ENCODE data around the gene FNDC5.

Gene FNDC5

GRCh38 chr1:32897082-32898049 lies 26.7 kb upstream of the FNDC5 start:
- FAIRE-seq (no peak), DNase-seq (ENCODE audit: low spot score) (no peak)

DNA sequence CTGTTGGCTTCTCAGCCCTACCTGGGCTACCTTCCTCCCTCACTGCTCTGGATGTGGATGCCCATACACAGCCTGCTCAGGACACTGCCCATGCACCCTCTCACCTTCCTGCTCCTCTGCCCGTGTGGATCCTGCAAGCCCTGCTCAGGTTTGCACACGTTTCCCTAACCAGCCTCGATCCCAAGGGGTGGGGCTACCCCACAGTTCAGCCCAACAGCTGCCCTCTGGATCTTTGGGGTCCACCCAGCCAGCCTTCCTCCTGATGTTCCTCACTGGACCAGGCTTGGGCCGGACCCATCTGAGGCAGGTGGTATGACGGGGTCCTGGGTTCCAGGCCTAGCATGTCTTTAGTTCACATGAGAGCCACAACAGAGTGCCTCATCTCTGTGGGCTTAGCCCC lies 25.7 kb upstream of the FNDC5 start:
- DNase-seq (ENCODE audit: low spot score) (no peak), FAIRE-seq (peak; percentile 20)

DNA sequence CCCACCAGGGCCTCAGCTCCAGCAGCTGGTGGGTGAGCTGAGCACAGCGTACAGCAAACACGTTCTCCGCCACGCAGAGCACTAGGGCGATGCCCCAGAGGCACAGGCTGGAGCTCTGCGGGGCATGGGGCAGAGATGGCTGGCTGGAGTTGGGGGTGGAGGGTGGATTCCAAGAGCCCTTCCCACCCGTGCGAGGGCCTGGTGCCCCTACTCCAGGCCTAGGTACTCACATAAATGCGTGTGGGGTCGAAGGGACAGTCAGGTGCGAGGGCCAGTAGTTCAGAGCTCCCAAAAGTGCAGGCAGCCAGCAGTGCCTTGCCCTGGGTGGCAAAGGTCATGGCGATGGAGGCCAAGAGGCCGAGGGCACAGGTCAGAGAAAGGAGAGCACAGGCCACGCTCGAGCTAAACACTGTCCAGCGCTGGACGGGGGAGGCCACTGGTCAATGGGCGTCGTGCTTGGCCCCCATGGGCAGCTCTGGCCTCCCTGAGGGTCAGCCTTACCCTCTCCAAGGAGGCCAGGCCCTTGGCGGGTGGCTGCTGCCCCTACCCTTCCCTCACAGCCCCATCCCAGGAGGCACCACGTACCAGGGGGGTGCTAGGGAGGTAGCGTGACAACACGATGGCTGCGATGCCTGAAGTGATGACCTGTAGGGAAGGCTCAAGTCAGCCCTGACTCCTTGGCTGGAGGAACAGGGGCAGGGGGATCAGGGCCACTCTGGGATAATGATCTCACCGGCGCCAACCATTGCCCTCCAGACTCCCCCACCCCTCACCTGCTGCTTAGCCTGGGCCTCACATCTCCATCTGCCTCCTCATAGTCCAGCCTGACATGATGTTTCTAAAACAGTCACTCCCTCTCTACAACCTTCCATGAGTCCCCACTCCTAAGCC lies 24.9 kb upstream of the FNDC5 start:
- FAIRE-seq (no peak), DNase-seq (ENCODE audit: low spot score) (no peak)

GRCh38 chr1:32894681-32895080 lies 24.0 kb upstream of the FNDC5 start:
- FAIRE-seq: no peak
- DNase-seq (ENCODE audit: low spot score): no peak

DNA sequence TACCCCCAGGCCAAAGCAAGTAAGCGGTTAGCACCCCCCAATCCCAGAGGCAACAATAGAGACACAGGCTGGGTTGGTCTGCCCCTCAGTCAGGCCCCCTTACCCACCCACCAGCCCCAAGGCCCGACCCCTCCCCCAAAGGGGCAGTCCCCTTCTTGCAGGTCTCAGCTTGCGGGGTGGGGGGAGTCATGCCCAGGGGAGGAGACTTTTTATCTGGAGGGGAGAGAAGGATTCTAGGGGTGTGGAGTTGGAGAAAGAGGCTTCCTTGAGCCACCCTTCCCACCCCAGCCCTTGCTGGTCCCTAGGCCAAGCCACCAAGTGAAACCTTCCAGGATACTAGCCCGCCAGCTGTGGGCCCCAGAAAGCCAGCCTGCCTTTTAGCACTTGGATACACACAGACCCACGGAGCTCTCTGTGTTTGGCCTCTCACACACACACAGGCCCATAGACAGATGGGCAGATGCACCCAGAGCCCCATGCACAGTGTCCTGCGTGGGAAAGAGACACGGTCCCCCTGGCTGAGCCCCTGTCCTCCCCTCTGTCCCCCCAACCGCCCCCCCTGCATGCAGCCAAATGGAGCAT lies 23.4 kb upstream of the FNDC5 start:
- DNase-seq (ENCODE audit: low spot score) (no peak), FAIRE-seq (no peak)

DNA sequence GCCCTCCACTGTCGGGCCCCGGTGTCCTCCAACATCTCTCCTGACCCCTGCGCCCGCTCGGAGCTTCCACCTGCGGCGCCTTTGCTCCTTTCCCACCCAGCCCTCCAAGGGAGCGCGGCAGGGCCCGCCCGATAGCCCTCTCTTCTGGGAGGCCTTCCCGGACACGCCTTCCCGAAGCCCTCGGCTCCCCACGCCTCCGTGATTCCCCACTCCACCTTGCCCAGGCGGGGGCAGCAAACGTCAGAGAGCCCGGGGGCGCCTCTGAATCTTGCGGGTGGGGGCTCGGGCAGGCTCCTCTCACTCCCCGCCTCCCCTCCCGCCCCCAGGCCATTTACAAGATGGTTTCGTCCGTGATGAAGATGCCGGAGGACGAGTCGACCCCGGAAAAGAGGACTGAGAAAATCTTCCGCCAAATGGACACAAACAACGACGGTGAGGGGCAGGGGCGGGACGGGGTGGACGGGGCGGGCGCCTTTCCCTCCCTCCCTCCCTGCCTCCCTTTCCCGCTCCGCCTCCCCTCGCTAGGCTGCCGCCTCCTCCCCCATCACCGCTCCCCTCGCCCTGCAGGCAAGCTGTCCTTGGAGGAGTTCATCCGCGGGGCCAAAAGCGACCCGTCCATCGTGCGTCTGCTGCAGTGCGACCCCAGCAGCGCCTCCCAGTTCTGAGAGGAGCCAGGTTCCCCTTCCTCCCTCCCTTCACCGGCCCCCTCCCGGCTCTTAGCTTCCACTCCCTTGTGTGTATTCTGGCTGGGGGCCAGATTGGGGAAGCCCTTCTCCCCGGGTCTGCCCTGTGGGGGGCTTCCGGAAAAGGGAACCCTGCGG lies 22.7 kb upstream of the FNDC5 start:
- DNase-seq (ENCODE audit: low spot score) (no peak), FAIRE-seq (no peak)

DNA sequence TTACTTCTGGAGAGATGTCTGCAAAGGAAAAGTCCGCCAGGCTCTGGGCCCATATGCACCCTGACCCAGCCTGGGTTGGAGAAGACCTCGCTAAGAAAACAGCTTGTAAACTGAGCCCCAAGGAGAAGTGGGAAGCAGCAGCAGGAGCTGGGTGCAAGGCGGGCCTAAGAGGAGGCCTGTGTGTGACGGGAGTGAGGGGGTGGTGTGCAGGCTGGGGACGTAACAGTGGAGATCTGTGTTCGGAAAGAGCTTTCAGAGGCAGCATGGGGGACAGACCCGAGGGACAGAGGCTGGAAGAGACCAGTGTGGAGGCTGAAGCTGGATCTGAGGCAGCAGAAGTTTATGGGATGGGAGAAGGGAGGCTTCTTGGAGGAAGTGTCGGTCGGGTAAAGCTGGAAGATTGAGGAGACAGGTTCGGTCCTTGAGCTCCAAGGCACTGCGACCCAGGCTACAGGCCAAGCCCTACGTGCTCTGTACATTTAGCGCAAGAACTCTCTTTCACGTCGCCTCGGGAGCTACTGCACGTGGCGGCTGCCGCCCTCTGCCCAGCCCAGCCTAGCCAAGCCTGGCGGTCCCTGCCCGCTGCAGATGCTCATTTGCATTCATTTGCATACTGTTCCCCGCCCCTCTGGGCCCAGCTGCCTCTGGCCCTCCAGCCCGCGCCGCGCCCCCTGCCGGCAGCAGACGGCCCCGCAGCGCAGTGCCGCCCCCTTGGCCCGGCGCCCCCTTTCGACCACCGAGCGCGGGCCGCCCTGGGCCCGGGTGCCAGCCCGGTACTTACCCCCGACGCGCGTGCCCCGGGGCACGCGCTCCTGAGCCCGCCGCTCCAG lies 21.9 kb upstream of the FNDC5 start:
- FAIRE-seq (no peak), DNase-seq (ENCODE audit: low spot score) (no peak)

DNA sequence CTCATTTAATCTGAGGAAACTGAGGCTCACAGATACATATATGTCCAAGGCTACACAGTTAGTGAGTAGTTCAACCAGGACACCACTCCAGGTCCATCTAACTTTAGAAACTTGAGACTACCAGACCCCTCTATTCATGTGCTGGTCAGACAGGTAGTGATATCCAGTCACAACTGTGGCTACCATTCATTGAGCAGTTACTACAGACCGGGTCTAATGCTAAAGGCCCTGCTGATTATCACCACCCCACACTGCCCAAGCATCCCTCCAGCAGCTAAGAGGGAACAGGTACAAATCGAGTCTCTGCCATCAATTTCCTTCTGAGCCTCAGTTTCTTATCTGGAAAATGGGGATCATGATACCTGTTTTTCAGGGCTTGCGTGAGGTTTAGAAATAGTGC lies 20.9 kb upstream of the FNDC5 start:
- FAIRE-seq (no peak), DNase-seq (ENCODE audit: low spot score) (no peak)

- no peak for FAIRE-seq
Observed at GRCh38 chr1:32891241-32891570, 20.5 kb upstream of the FNDC5 start.

DNA sequence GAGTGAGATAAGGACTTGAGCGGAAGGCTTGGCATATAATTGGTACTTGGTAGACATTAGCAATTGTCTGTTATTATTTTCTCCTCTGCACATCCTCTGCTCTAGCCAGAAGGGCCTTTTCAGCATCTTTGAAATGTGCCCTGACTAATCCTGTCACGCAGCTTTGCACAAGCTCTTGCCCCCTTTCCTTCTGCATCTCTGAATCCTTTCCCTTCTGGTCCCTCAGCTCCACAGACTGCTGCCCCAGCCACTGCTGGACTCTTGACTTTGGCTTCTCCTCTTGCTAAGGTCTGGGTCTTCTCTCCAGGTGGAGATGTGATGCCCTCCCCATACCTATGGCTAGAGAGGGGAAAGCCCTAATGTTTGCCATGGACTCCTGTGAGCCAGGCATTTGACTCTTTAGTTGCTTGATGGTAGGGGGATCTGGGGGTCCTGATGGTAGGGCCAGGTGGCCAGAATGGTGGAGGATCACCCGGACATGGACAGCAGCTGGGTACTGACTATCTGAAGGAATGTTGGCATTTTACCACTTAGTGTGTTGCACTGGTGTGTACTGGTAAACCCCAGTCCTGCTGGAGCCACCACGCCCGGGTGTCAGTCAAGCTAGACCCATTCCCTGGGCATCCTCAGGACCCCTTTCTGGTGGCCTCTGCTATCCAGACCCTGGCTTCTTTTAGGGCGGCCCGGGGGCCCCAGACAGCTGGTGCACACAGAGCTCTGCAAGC lies 20.0 kb upstream of the FNDC5 start:
- no peak for DNase-seq (ENCODE audit: low spot score)
- no peak for FAIRE-seq

More at GRCh38 chr1:32891241-32891570, 20.5 kb upstream of the FNDC5 start:
- DNase-seq (ENCODE audit: low spot score): no peak

GRCh38 chr1:32889731-32890278 lies 19.1 kb upstream of the FNDC5 start:
- DNase-seq (ENCODE audit: low spot score): no peak
- no peak for FAIRE-seq

DNA sequence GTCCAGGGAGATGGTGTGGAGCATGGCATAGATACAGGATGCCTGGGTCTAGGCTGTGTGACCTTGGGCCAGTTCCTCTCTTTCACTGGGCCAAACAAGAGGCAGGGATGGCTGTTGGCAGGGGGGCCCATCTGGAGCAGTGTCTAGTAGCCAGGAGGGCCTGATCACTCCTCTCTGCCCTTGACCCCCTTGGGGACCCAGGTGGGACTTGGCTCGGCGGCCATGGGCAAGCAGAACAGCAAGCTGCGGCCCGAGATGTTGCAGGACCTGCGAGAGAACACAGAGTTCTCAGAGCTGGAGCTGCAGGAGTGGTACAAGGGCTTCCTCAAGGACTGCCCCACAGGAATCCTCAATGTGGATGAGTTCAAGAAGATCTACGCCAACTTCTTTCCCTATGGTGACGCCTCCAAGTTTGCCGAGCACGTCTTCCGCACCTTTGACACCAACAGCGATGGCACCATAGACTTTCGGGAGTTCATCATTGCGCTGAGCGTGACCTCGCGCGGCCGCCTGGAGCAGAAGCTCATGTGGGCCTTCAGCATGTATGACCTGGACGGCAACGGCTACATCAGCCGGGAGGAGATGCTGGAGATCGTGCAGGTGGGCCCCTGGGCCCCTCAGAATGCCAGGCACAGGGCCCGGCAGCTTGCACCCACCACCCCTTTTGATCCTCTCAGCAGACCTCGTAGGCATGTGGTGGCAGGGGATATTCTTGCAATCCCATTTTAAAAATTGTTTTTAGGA lies 18.1 kb upstream of the FNDC5 start:
- no peak for FAIRE-seq
- no peak for DNase-seq (ENCODE audit: low spot score)

- FAIRE-seq (no peak), DNase-seq (ENCODE audit: low spot score) (no peak)
Observed at GRCh38 chr1:32888134-32888533, 17.4 kb upstream of the FNDC5 start.

- FAIRE-seq: peak; percentile 95
- DNase-seq (ENCODE audit: low spot score): no peak
Observed at GRCh38 chr1:32887623-32888022, 16.9 kb upstream of the FNDC5 start.

GRCh38 chr1:32886828-32887414 lies 16.2 kb upstream of the FNDC5 start:
- DNase-seq (ENCODE audit: low spot score) (no peak), FAIRE-seq (no peak)

DNA sequence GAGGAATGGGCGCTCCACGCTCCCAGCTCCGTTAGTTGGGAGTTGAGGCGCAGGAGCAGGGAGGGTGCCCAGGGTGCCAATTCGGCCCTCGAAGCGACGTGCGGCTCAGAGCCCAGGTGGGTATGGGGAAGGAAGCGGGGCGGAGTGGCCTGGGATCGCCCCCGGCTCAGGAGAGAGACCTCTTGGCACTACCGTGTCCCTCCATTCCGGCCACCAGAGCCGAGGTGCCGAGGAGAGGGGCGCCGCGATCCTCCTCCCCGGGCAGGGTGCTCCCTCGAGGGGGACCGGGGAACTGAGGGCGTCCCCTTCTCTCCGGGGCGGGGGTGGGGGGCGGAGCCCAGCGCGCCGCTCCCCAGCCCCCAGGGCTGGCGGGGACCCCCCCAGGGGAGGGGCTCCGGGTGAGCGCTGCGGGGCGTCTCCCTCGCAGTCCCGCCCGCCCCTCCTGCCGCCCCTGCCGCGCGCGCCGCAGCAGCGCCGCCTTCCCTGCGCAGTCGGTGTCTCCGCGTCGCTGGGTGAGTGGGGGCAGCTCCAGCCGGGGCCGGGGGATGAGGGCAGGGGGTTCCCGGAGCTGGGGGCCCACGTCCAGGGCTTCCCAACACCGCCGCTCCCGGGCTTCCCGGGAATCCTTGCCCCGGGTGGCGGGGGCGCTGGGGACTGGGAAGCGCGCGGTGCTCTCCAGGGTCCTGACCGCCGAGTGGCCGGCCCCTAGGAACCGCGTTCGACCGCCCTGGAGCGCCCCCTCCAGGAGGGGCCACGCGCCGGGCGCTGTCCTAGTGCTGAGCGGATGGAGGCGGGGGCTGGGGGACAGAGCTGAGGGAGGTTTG lies 15.5 kb upstream of the FNDC5 start, which contains the start of gene HPCA:
HPCA (plus strand) TSS at position 488 of the 824 bp plus-strand sequence. CDS start 2,408 bp downstream, outside the sequence.
- FAIRE-seq (peak; percentile 20), DNase-seq (ENCODE audit: low spot score) (peak; percentile 86)

DNA sequence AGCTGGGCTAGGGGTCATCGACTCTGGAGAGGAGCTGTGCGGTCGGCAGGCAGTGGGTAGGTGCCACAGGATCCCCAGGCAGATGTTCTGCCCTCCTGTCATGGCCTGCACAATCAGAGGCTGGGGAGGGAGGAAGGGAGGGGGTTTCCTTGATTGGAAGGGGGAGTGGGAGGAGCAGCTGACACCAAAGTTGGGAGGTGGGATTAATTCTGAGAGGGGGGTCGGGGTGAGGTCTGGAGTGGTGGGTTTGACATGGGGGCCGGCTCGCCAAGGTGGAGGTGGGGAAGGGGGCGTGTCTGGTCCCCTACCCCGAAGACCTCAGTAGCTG lies 14.9 kb upstream of the FNDC5 start:
- FAIRE-seq: peak; percentile 13

More for the DNA sequence above, 14.9 kb upstream of the FNDC5 start:
- no peak for DNase-seq (ENCODE audit: low spot score)
